ENCODE data around the gene AHDC1. TPM values are rescaled to one million over a fixed set of nuclear protein-coding genes. Genes with fewer than 3 reads are reported as not detected.

The AHDC1 gene
- total and polyA plus RNA-seq, 12 donors, result 17.0 to 53.1 (median 40.7) TPM

- peak overlapping the region; percentile 65 to 98 (median 93) for H3K27ac ChIP-seq
- ATAC-seq, result no peak
- peaks cover 0 to 6% (median 0%) of the 10 kb centered on the region in 7 donors for H3K27me3 ChIP-seq
- peaks cover 62 to 100% (median 95%) of the 10 kb centered on the region in 9 donors for H3K4me1 ChIP-seq
- intact Hi-C loops (cut with DNase I), result no loop called here
- no peaks in the 10 kb centered on the region for H3K9me3 ChIP-seq
- TF ChIP-seq CTCF (IDR thresholded peaks at IDR 0.05), result no peak
- peaks cover 0 to 4% (median 0%) of the 10 kb centered on the region in 9 donors for H3K36me3 ChIP-seq
- peak in 1 of 2 donors; percentile 27 for DNase-seq
- no peak overlapping the region for H3K4me3 ChIP-seq
- WGBS, 2 donors, result 18 to 22% methylated on average over 2 of the region's 2 CpGs
Observed at GRCh38 chr1:27570356-27570755, 33.6 kb downstream of the AHDC1 start.

DNA sequence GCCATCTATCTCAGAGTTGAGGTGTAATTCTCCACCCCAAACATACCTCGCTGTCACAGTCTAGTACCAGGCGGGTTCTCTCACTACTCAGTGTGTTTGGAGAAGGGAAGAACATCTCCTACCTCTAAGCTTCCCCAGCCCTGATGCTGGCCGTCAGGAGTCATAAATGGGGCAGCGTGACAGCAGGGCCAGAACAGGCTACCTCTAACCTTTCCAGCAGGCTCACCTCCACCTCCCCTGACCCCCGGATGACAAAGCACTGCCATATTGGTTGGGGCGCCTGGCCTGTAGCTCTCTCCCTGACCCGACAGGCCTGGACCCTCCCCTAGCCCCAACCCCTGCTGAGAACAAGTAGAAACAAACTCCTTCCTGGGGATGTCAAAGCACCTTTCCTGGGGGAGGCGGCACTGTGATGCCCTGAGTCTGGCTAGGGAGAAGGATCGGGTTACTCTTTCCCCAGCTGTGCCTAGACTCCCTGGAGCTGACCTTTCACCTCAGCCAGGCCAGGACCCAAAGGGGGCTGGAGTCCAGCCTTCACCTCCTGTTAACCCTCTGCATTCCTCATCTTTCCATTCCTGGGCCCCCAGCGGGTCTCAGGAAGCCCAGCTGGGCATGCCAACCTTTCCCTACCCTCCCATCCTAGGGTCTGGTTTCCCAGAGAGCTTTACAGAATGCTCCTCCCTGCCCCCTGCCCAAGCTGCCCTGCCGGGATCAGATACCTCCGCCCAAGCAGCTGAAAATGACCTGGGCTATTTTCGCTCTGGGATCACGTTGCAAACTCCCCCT, 34.2 kb downstream of the AHDC1 start:
- Histone ChIP-seq H3K4me3 (no peak overlapping the region), H3K9me3 (no peaks in the 10 kb centered on the region), H3K4me1 (peaks cover 63 to 100% (median 95%) of the 10 kb centered on the region in 9 donors), H3K27ac (peak overlapping the region in 9 of 10 donors; percentile 81 to 98 (median 94)), H3K27me3 (no peaks in the 10 kb centered on the region), H3K36me3 (peaks cover 0 to 4% (median 0%) of the 10 kb centered on the region in 9 donors)
- intact Hi-C loops (cut with DNase I), result loop anchor here in 2 of 10 donors (2.0 to 5.0 kb wide), 2 partner anchors 31 to 33 kb away; partner anchors contain the start of gene AHDC1 (in 1 of the 2)
- DNase-seq, result no peak
- no peak for ATAC-seq
- TF ChIP-seq CTCF (IDR thresholded peaks at IDR 0.05), result no peak
- 65 to 69% methylated on average over 14 of the region's 14 CpGs for WGBS, 2 donors

DNA sequence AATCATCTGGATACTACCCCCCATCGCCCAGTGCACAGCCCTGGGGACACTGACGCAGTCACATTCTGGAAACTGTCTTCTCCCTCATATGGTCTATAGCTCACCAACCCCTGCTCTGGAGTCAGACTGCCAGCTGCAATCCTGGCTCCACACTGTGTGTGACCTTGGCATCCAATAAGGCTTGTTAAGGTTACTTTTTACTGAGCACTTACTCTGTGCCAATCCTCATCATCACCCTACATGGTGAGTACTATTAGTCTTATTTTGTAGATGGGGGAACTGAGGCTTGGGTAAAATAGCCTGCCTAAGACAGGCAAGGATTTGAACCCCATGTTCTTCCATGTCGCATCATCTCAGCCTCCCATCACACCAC, 34.9 kb downstream of the AHDC1 start:
- DNase-seq (no peak), ATAC-seq (peak in 2 of 8 donors; percentile 5 to 28)
- Histone ChIP-seq H3K27me3 (no peaks in the 10 kb centered on the region), H3K4me3 (peak overlapping the region in 6 of 10 donors; percentile 41 to 50 (median 42)), H3K4me1 (peaks cover 64 to 100% (median 95%) of the 10 kb centered on the region in 9 donors), H3K27ac (peak overlapping the region; percentile 48 to 98 (median 93)), H3K9me3 (no peaks in the 10 kb centered on the region), H3K36me3 (peaks cover 0 to 4% (median 0%) of the 10 kb centered on the region in 9 donors)
- 61 to 65% methylated on average over 3 of the region's 3 CpGs for WGBS, 2 donors
- TF ChIP-seq CTCF (IDR thresholded peaks at IDR 0.05), result no peak
- intact Hi-C loops (cut with DNase I), result loop anchor here in 2 of 10 donors (2.0 to 5.0 kb wide), 2 partner anchors 32 to 33 kb away; partner anchors contain the start of gene AHDC1 (in 1 of the 2)

GRCh38 chr1:27568300-27569087, 35.5 kb downstream of the AHDC1 start:
- H3K4me1 ChIP-seq, result peaks cover 63 to 100% (median 95%) of the 10 kb centered on the region in 9 donors
- peak; percentile 94 to 95 for DNase-seq
- peak overlapping the region; percentile 48 to 98 (median 93) for H3K27ac ChIP-seq
- peak; percentile 78 to 85 (median 82) for ATAC-seq
- 4% methylated on average over 62 to 65 of the region's 65 CpGs for WGBS, 2 donors
- no peaks in the 10 kb centered on the region for H3K27me3 ChIP-seq
- H3K36me3 ChIP-seq, result peaks cover 0 to 4% (median 0%) of the 10 kb centered on the region in 9 donors
- peak overlapping the region in 9 of 10 donors; percentile 21 to 50 (median 41) for H3K4me3 ChIP-seq
- intact Hi-C loops (cut with DNase I), result loop anchor here in 2 of 10 donors (1.0 to 5.0 kb wide), 3 partner anchors 32 to 49 kb away; partner anchors contain the start of gene AHDC1 (in 1 of the 2)
- H3K9me3 ChIP-seq, result no peaks in the 10 kb centered on the region
- peak; percentile 65 to 90 (median 76) for TF ChIP-seq CTCF (IDR thresholded peaks at IDR 0.05)
